NCI-H2196 treated with DMSO at 0.1 percent for 48 hours (cell line): ENCODE results near the gene GADD45A.

Source experiments
- DNase-seq: peaks from one replicate; lab custom pipeline; 2025; ENCODE audit not compliant: unreplicated experiment; lab: John Stamatoyannopoulos, UW

GADD45A gene

GRCh38 chr1:67666636-67667035 is 18.4 kb upstream of the GADD45A start:
- no peak for DNase-seq

GRCh38 chr1:67668660-67669059 is 16.3 kb upstream of the GADD45A start:
- no peak for DNase-seq

GRCh38 chr1:67672260-67672803 is 12.7 kb upstream of the GADD45A start:
- DNase-seq = no peak

GRCh38 chr1:67673468-67674201 is 11.4 kb upstream of the GADD45A start:
- no peak for DNase-seq

- DNase-seq = peak; percentile 84
Measured at GRCh38 chr1:67674260-67675011, 10.6 kb upstream of the GADD45A start.

- DNase-seq = no peak
Measured at GRCh38 chr1:67675800-67676199, 9.2 kb upstream of the GADD45A start.

GRCh38 chr1:67676287-67676686 is 8.7 kb upstream of the GADD45A start:
- DNase-seq = no peak

- no peak for DNase-seq
Measured at GRCh38 chr1:67676946-67677345, 8.1 kb upstream of the GADD45A start.

- DNase-seq = no peak
Measured at GRCh38 chr1:67677408-67677807, 7.6 kb upstream of the GADD45A start.

- DNase-seq = no peak
Measured at GRCh38 chr1:67677930-67678329, 7.1 kb upstream of the GADD45A start.

- no peak for DNase-seq
Measured at GRCh38 chr1:67679691-67680090, 5.3 kb upstream of the GADD45A start.

GRCh38 chr1:67680486-67680885 is 4.5 kb upstream of the GADD45A start:
- DNase-seq = no peak

- DNase-seq = no peak
Measured at GRCh38 chr1:67682659-67683197, 2.3 kb upstream of the GADD45A start.

- no peak for DNase-seq
Measured at GRCh38 chr1:67683316-67683715, 1.7 kb upstream of the GADD45A start.

GRCh38 chr1:67683766-67684525 is 1.1 kb upstream of the GADD45A start:
- no peak for DNase-seq

- no peak for DNase-seq
Measured at GRCh38 chr1:67684526-67685066, 405 bp upstream of the GADD45A start.

GRCh38 chr1:67685558-67686266 is 711 bp downstream of the GADD45A start:
- DNase-seq = no peak

- peak; percentile 72 for DNase-seq
Measured at GRCh38 chr1:67686267-67687197, 1.5 kb downstream of the GADD45A start.

- DNase-seq = no peak
Measured at GRCh38 chr1:67687198-67687545, 2.2 kb downstream of the GADD45A start.
